Hindlimb muscle (tissue), 1 donor: ENCODE results near the gene ADAMTS2. TPM values are rescaled to one million over a fixed set of nuclear protein-coding genes. Genes with fewer than 3 reads are reported as not detected.
A peak's percentile ranks its signal among the peaks of the same experiment; 100 is the strongest.

Experiments used
- DNase-seq: peaks from one replicate; pipeline ENCODE4 v3.0.0-alpha.2; 2013
- polyA plus RNA-seq: library from polyadenylated mRNA; unstranded; fragments of 120-200 nt; gene quantifications from one replicate; pipeline ENCODE4 v1.2.1, GENCODE V29; 2013; ENCODE audit not compliant: insufficient read length

Gene ADAMTS2
- 29.7 TPM for polyA plus RNA-seq

GRCh38 chr5:179345433-179346321, at the start of gene ADAMTS2:
ADAMTS2 (minus strand) TSS chr5:179345461; CDS start chr5:179345328, 133 bp downstream.
- DNase-seq, result peak; percentile 76

GRCh38 chr5:179393078-179393477, 47.8 kb upstream of the ADAMTS2 start:
- DNase-seq, result no peak

GRCh38 chr5:179387151-179388110, 42.2 kb upstream of the ADAMTS2 start:
- no peak for DNase-seq

GRCh38 chr5:179385914-179386313, 40.7 kb upstream of the ADAMTS2 start:
- no peak for DNase-seq

- no peak for DNase-seq
These were observed 37.2 kb upstream of the ADAMTS2 start for GRCh38 chr5:179382486-179382885.

GRCh38 chr5:179381691-179382090, 36.4 kb upstream of the ADAMTS2 start:
- no peak for DNase-seq

- no peak for DNase-seq
These were observed 35.2 kb upstream of the ADAMTS2 start for GRCh38 chr5:179380211-179381035.

GRCh38 chr5:179379321-179379890, 34.1 kb upstream of the ADAMTS2 start:
- DNase-seq, result no peak

GRCh38 chr5:179378441-179379271, 33.4 kb upstream of the ADAMTS2 start:
- DNase-seq, result no peak

- DNase-seq, result no peak
These were observed 32.8 kb upstream of the ADAMTS2 start for GRCh38 chr5:179378116-179378440.

GRCh38 chr5:179377421-179378115, 32.3 kb upstream of the ADAMTS2 start:
- no peak for DNase-seq

GRCh38 chr5:179376701-179377420, 31.6 kb upstream of the ADAMTS2 start:
- no peak for DNase-seq

GRCh38 chr5:179375831-179376365, 30.6 kb upstream of the ADAMTS2 start:
- DNase-seq, result no peak

- no peak for DNase-seq
These were observed 30.0 kb upstream of the ADAMTS2 start for GRCh38 chr5:179375236-179375685.

- DNase-seq, result no peak
These were observed 29.4 kb upstream of the ADAMTS2 start for GRCh38 chr5:179374506-179375235.

GRCh38 chr5:179373961-179374505, 28.8 kb upstream of the ADAMTS2 start:
- no peak for DNase-seq

GRCh38 chr5:179373101-179373934, 28.1 kb upstream of the ADAMTS2 start:
- DNase-seq, result no peak
